OCI-LY1 (cell line): ENCODE data around the gene KAT6B.
A peak's percentile ranks its signal among the peaks of the same experiment; 100 is the strongest.

Experiments used
- H2AFZ ChIP-seq: fragments of 200-600 bp; sonication (generic), shearing (Covaris generic); 2 replicates; pipeline ENCODE4 v1.6.0; 2014; ENCODE audit warnings: antibody characterized with exemption, mild to moderate bottlenecking, low read length
- H3F3A ChIP-seq: fragments of 200-600 bp; sonication (generic), shearing (Covaris generic); 2 replicates; pipeline ENCODE4 v1.6.0; 2014; ENCODE audit warnings: mild to moderate bottlenecking, antibody characterized with exemption, low read length, moderate library complexity; ENCODE audit not compliant: insufficient read depth
- H3K27ac ChIP-seq: fragments of 200-600 bp; sonication (generic); 2 replicates; pipeline ENCODE4 v1.5.1; 2014; ENCODE audit warnings: low read length, mixed run types, mild to moderate bottlenecking, low read depth; ENCODE audit not compliant: poor library complexity, severe bottlenecking
- H3K27me3 ChIP-seq: fragments of 200-600 bp; sonication (generic); 2 replicates; pipeline ENCODE4 v1.6.0; 2014; ENCODE audit warnings: antibody characterized with exemption, mild to moderate bottlenecking, low read length, moderate library complexity; ENCODE audit not compliant: insufficient read depth
- H3K36me3 ChIP-seq: fragments of 200-600 bp; sonication (generic); 2 replicates; pipeline ENCODE4 v1.6.1; 2014; ENCODE audit warnings: mild to moderate bottlenecking, antibody characterized with exemption, low read length, moderate library complexity, mixed read lengths; ENCODE audit not compliant: insufficient read depth
- H3K4me1 ChIP-seq: fragments of 200-600 bp; sonication (generic); 2 replicates; pipeline ENCODE4 v1.5.1; 2014; ENCODE audit warnings: mild to moderate bottlenecking, low read length, moderate library complexity; ENCODE audit not compliant: insufficient read depth, severe bottlenecking
- H3K4me2 ChIP-seq: fragments of 200-600 bp; sonication (generic), shearing (Covaris generic); 2 replicates; pipeline ENCODE4 v1.6.1; 2014; ENCODE audit warnings: low read length
- H3K4me3 ChIP-seq: fragments of 200-600 bp; sonication (generic); 2 replicates; pipeline ENCODE4 v1.5.1; 2014; ENCODE audit warnings: low read length, low read depth, mild to moderate bottlenecking, mixed read lengths; ENCODE audit not compliant: poor library complexity, severe bottlenecking
- H3K79me2 ChIP-seq: fragments of 200-600 bp; shearing (Covaris generic); 2 replicates; pipeline ENCODE4 v1.6.1; 2016; ENCODE audit warnings: mixed run types, low read length, mixed read lengths; ENCODE audit not compliant: insufficient read depth
- H3K9ac ChIP-seq: fragments of 200-600 bp; sonication (generic), shearing (Covaris generic); 2 replicates; pipeline ENCODE4 v1.6.1; 2014; ENCODE audit warnings: mild to moderate bottlenecking, low read length, mixed read lengths
- H3K9me2 ChIP-seq: fragments of 200-600 bp; sonication (generic), shearing (Covaris generic); 2 replicates; pipeline ENCODE4 v1.6.1; 2014; ENCODE audit warnings: low read depth, mild to moderate bottlenecking, low read length, mixed read lengths
- H3K9me3 ChIP-seq: fragments of 200-600 bp; shearing (Covaris generic); 2 replicates; pipeline ENCODE4 v1.6.1; 2014; ENCODE audit warnings: low read length, mixed read lengths
- H4K20me1 ChIP-seq: fragments of 200-600 bp; sonication (generic), shearing (Covaris generic); 2 replicates; pipeline ENCODE4 v1.6.0; 2016; ENCODE audit warnings: mild to moderate bottlenecking, low read length; ENCODE audit not compliant: insufficient read depth
- EZH2 ChIP-seq: fragments of 200-600 bp; sonication (generic), shearing (Covaris generic); IDR thresholded peaks from 2 replicates; pipeline ENCODE4 v1.8.0; 2017; ENCODE audit warnings: borderline replicate concordance, mixed run types, mild to moderate bottlenecking, antibody characterized with exemption, low read length, moderate library complexity, mixed read lengths
- TF ChIP-seq, protein P1 (sequence below): fragments of 200-600 bp; sonication (generic), shearing (Covaris generic); IDR thresholded peaks from 2 replicates; pipeline ENCODE4 v1.5.1; 2017; ENCODE audit warnings: mild to moderate bottlenecking, antibody characterized with exemption, low read length, moderate library complexity, mixed read lengths

The KAT6B gene

DNA sequence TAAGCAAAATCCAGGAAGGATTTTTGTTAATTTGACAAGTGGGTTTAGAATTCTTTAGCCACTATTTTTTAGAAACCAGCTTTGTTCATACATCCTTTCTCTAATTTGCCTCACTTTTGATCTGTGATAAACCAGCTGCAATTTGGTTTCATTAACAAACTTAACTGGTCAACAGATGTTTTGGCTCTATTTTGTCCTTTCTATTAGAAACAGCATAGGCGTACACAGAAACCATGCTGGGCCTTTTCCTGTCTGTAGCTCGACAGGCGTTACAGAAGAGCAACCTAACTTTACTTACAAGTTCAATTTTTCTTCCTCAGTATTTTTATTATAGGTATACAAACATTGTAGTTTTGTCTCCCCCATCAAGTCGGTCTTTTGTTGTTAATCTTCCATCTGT, 28.2 kb downstream of the KAT6B start:
- Histone ChIP-seq H3F3A (0 out of 2 replicates have a peak, but pooled peaks cover 5% of the 10 kb centered on the region), H3K9me3 (no peaks in the 10 kb centered on the region), H3K9ac (peak overlapping the region; percentile 34), H3K27ac (peak overlapping the region; percentile 87), H3K79me2 (peaks cover 81% of the 10 kb centered on the region), H3K4me2 (peak overlapping the region; percentile 44), H3K4me3 (peak overlapping the region; percentile 6), H3K36me3 (peaks cover 14% of the 10 kb centered on the region), H3K4me1 (peaks cover 53% of the 10 kb centered on the region), H4K20me1 (no peaks in the 10 kb centered on the region), H3K9me2 (no peaks in the 10 kb centered on the region), H3K27me3 (no peaks in the 10 kb centered on the region), H2AFZ (no peak overlapping the region)
- TF ChIP-seq, protein P1, sequence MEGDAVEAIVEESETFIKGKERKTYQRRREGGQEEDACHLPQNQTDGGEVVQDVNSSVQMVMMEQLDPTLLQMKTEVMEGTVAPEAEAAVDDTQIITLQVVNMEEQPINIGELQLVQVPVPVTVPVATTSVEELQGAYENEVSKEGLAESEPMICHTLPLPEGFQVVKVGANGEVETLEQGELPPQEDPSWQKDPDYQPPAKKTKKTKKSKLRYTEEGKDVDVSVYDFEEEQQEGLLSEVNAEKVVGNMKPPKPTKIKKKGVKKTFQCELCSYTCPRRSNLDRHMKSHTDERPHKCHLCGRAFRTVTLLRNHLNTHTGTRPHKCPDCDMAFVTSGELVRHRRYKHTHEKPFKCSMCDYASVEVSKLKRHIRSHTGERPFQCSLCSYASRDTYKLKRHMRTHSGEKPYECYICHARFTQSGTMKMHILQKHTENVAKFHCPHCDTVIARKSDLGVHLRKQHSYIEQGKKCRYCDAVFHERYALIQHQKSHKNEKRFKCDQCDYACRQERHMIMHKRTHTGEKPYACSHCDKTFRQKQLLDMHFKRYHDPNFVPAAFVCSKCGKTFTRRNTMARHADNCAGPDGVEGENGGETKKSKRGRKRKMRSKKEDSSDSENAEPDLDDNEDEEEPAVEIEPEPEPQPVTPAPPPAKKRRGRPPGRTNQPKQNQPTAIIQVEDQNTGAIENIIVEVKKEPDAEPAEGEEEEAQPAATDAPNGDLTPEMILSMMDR, result no peak
- TF ChIP-seq EZH2, result no peak

DNA sequence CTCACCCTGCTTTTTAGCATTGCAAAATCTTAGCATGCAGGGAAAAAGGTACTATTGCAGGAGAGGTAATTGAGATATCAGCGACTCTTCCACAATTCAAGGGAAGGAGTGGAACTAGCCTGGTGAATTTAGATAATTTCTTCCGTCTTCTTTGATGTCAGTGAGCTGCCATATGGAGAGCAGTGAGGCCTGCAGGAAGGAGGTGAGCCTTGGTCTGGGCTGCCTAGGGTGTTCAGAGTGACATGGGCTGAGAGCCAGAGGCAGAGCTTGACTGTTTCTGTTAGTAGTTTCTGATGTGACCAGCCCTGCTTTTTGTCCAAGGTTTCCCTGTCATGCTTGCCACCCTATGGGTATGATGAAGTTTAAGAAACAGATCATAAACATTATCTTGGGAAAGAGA, 28.6 kb downstream of the KAT6B start:
- Histone ChIP-seq H3K4me3 (peak overlapping the region; percentile 6), H3K36me3 (peaks cover 14% of the 10 kb centered on the region), H4K20me1 (no peaks in the 10 kb centered on the region), H3F3A (0 out of 2 replicates have a peak, but pooled peaks cover 5% of the 10 kb centered on the region), H3K4me2 (peak overlapping the region; percentile 44), H3K9me3 (no peaks in the 10 kb centered on the region), H3K79me2 (peaks cover 84% of the 10 kb centered on the region), H3K27ac (peak overlapping the region; percentile 87), H3K9ac (peak overlapping the region; percentile 34), H3K27me3 (no peaks in the 10 kb centered on the region), H3K4me1 (peaks cover 49% of the 10 kb centered on the region), H3K9me2 (no peaks in the 10 kb centered on the region), H2AFZ (no peak overlapping the region)
- TF ChIP-seq, protein P1, result no peak
- TF ChIP-seq EZH2, result no peak

DNA sequence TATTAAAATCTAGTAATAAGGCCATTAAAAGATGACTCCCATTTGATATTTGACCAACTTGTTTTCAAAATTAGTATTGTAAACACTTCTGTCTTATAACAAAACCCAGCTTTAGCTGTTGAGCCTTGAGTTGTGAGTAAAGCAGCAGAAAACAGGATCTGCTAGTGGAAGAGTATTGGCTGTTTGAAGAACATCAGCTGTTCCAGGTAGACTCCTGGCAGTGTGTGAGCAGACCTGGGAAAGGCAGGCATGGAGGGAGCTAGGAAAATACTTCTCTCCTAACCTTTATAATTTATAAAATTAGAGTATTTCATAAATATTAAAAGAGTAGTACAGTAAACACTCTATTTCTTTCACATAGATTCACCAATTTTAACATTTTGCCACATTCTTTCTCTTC, 29.0 kb downstream of the KAT6B start:
- no peaks in the 10 kb centered on the region for H4K20me1 ChIP-seq
- H3K9ac ChIP-seq, result peak overlapping the region; percentile 34; the same call in 1 of the 2 replicates
- 0 out of 2 replicates have a peak, but pooled peaks cover 5% of the 10 kb centered on the region for H3F3A ChIP-seq
- H3K9me2 ChIP-seq, result no peaks in the 10 kb centered on the region
- no peak overlapping the region for H3K4me3 ChIP-seq
- peak overlapping the region; percentile 87 for H3K27ac ChIP-seq
- peaks cover 45% of the 10 kb centered on the region for H3K4me1 ChIP-seq
- H3K9me3 ChIP-seq, result no peaks in the 10 kb centered on the region
- peaks cover 14% of the 10 kb centered on the region for H3K36me3 ChIP-seq
- peak overlapping the region; percentile 44; the same call in 1 of the 2 replicates for H3K4me2 ChIP-seq
- no peak overlapping the region for H2AFZ ChIP-seq
- no peaks in the 10 kb centered on the region for H3K27me3 ChIP-seq
- H3K79me2 ChIP-seq, result peaks cover 84% of the 10 kb centered on the region
- no peak for TF ChIP-seq EZH2
- TF ChIP-seq, protein P1, result no peak
